Naive thymus-derived CD8-positive, alpha-beta T cell (primary cell): Measurements from ENCODE around the gene NAIF1. TPM values are rescaled to one million over a fixed set of nuclear protein-coding genes. Genes with fewer than 3 reads are reported as not detected.
"Not testable (repeated sequence)": the region's sequence is repeated elsewhere in the genome, so short reads cannot be mapped to it uniquely, and the experiment has no call there.

ENCODE experiments used
- ATAC-seq, 2 donors: fragments of 150-1000 bp; cut with Tn5 transposase in 1 of 2; sonication (Bioruptor Pico), chemical (Tn5 transposase) in 1 of 2; 1 replicate in 1 of 2; 2 replicates in 1 of 2; pipeline ENCODE4 v1.10.0; 2021; ENCODE audit warnings: mild to moderate bottlenecking in 2 of 2, moderate library complexity in 2 of 2
- POLR2A ChIA-PET: fragments of 350-600 bp; sonication (Branson Sonifier 250); formaldehyde crosslinking; loops from one replicate; lab custom pipeline; 2021; ENCODE audit warnings: antibody characterized with exemption; lab: Charles Lee
- DNase-seq, 10 donors: peaks; one replicate each; pipeline versions ENCODE4 v3.0.0 to v3.0.0-alpha.2; 2020 to 2022
- H3K27ac Mint-ChIP-seq, 10 donors: one replicate each; pipeline ENCODE4 v1.8.0; 2020 to 2022; ENCODE audit warnings: mild to moderate bottlenecking in 10 of 10, mixed read lengths in 10 of 10, moderate library complexity in 4 of 10, inconsistent platforms in 1 of 10
- H3K27me3 Mint-ChIP-seq, 5 donors: one replicate each; pipeline ENCODE4 v1.8.0; 2021 to 2022; ENCODE audit warnings: mixed read lengths in 5 of 5
- H3K36me3 Mint-ChIP-seq, 3 donors: one replicate each; pipeline ENCODE4 v1.8.0; 2020 to 2022; ENCODE audit warnings: mixed read lengths in 3 of 3, mild to moderate bottlenecking in 2 of 3, inconsistent platforms in 1 of 3
- H3K4me1 Mint-ChIP-seq, 4 donors: one replicate each; pipeline ENCODE4 v1.8.0; 2021 to 2022; ENCODE audit warnings: mixed read lengths in 4 of 4
- H3K4me3 Mint-ChIP-seq, 10 donors: one replicate each; pipeline ENCODE4 v1.8.0; 2020 to 2022; ENCODE audit warnings: mild to moderate bottlenecking in 10 of 10, mixed read lengths in 10 of 10, moderate library complexity in 6 of 10, inconsistent platforms in 1 of 10
- H3K9me3 Mint-ChIP-seq, 9 donors: one replicate each; pipeline ENCODE4 v1.8.0; 2020 to 2022; ENCODE audit warnings: mixed read lengths in 9 of 9, mild to moderate bottlenecking in 3 of 9, inconsistent platforms in 1 of 9, moderate library complexity in 1 of 9
- polyA plus RNA-seq, 3 donors: library from polyadenylated mRNA; unstranded; fragments of 300-500 nt; fragmentation: Illumina TruSeq; gene quantifications; one replicate each; pipeline ENCODE4 v1.2.3, GENCODE V29; 2021
- total RNA-seq, 8 experiments: library from RNA in 2 of 8; stranded (reverse) in 2 of 8; gene quantifications; one replicate each; pipeline ENCODE4 v1.2.3 and lab custom pipeline; 2021 to 2026

Gene NAIF1
- total and polyA plus RNA-seq, 5 experiments from 2014 or later: 10.1 to 18.3 (median 13.3) TPM

GRCh38 chr9:128078504-128079434 is 11.6 kb upstream of the NAIF1 start:
- Mint-ChIP-seq H3K9me3 (no peaks in the 10 kb centered on the region), H3K4me1 (peaks cover 19 to 61% (median 52%) of the 10 kb centered on the region in 4 donors), H3K27me3 (no peaks in the 10 kb centered on the region), H3K36me3 (peaks cover 0 to 36% (median 3%) of the 10 kb centered on the region in 3 donors), H3K4me3 (peak overlapping the region in 7 of 10 donors; percentile 26 to 68 (median 39)), H3K27ac (peak overlapping the region in 8 of 10 donors; percentile 10 to 90 (median 72))
- DNase-seq: no peak
- POLR2A ChIA-PET: interaction anchor here (0.9 to 2.2 kb wide), 5 partner anchors 11 to 23 kb away, joined by 4 to 9 read pairs (median 4); partner anchors contain the start of genes NAIF1 and SLC25A25
- peak in 1 of 2 donors; percentile 28 for ATAC-seq

GRCh38 chr9:128077847-128078503 is 10.9 kb upstream of the NAIF1 start:
- Mint-ChIP-seq H3K27me3 (no peaks in the 10 kb centered on the region), H3K4me3 (peak overlapping the region in 5 of 10 donors; percentile 7 to 68 (median 27)), H3K4me1 (peaks cover 20 to 67% (median 57%) of the 10 kb centered on the region in 4 donors), H3K27ac (peak overlapping the region in 8 of 10 donors; percentile 10 to 90 (median 56)), H3K9me3 (no peaks in the 10 kb centered on the region), H3K36me3 (peaks cover 0 to 34% (median 3%) of the 10 kb centered on the region in 3 donors)
- POLR2A ChIA-PET: interaction anchor here (0.6 to 2.2 kb wide), 5 partner anchors 10 to 241 kb away, joined by 4 to 9 read pairs (median 4); partner anchors contain the start of genes NAIF1 and SLC25A25
- DNase-seq (no peak), ATAC-seq (no peak)

- Mint-ChIP-seq H3K27me3 (no peaks in the 10 kb centered on the region), H3K27ac (peak overlapping the region; percentile 80 to 99 (median 91)), H3K4me3 (peak overlapping the region in 8 of 10 donors; percentile 46 to 85 (median 70)), H3K36me3 (peaks cover 0 to 17% (median 3%) of the 10 kb centered on the region in 3 donors), H3K9me3 (no peaks in the 10 kb centered on the region), H3K4me1 (peaks cover 27 to 74% (median 59%) of the 10 kb centered on the region in 4 donors)
- ATAC-seq (no peak), DNase-seq (no peak)
- POLR2A ChIA-PET: interaction anchor here (0.6 to 2.2 kb wide), 13 partner anchors 8 to 130 kb away, joined by 3 to 28 read pairs (median 4); partner anchors contain the start of gene EEIG1
These were observed 6.2 kb upstream of the NAIF1 start for GRCh38 chr9:128073253-128073886.

- Mint-ChIP-seq H3K27me3 (no peaks in the 10 kb centered on the region), H3K9me3 (no peaks in the 10 kb centered on the region), H3K4me3 (peak overlapping the region in 9 of 10 donors; percentile 73 to 94 (median 86)), H3K36me3 (peaks cover 0 to 9% (median 3%) of the 10 kb centered on the region in 3 donors), H3K4me1 (peaks cover 22 to 64% (median 50%) of the 10 kb centered on the region in 4 donors), H3K27ac (peak overlapping the region; percentile 79 to 99 (median 93))
- DNase-seq (peak in 6 of 10 donors; percentile 33 to 66 (median 44)), ATAC-seq (no peak)
- POLR2A ChIA-PET: interaction anchor here (0.5 to 2.3 kb wide), 19 partner anchors 9 to 482 kb away, joined by 3 to 28 read pairs (median 4); partner anchors contain the start of gene EEIG1
These were observed 5.3 kb upstream of the NAIF1 start for GRCh38 chr9:128072144-128073021.

- not testable (repeated sequence) for ATAC-seq, H3K27me3 Mint-ChIP-seq, H3K9me3 Mint-ChIP-seq, H3K36me3 Mint-ChIP-seq, DNase-seq
- H3K27ac Mint-ChIP-seq: peak overlapping the region; percentile 79 to 99 (median 93)
- peak overlapping the region in 9 of 10 donors; percentile 73 to 94 (median 86) for H3K4me3 Mint-ChIP-seq
- POLR2A ChIA-PET: interaction anchor here (0.8 to 2.3 kb wide), 12 partner anchors 8 to 105 kb away, joined by 3 to 28 read pairs (median 6); no protein-coding TSS in a partner anchor
- H3K4me1 Mint-ChIP-seq: peaks cover 22 to 58% (median 43%) of the 10 kb centered on the region in 4 donors
These were observed 4.4 kb upstream of the NAIF1 start for GRCh38 chr9:128071475-128071874.

GRCh38 chr9:128070874-128071273 is 3.8 kb upstream of the NAIF1 start:
- ATAC-seq (no peak), DNase-seq (no peak)
- H3K27me3 Mint-ChIP-seq: no peaks in the 10 kb centered on the region
- H3K4me1 Mint-ChIP-seq: peaks cover 26 to 64% (median 45%) of the 10 kb centered on the region in 4 donors
- peak overlapping the region; percentile 79 to 99 (median 92) for H3K27ac Mint-ChIP-seq
- peaks cover 0 to 6% (median 3%) of the 10 kb centered on the region in 3 donors for H3K36me3 Mint-ChIP-seq
- POLR2A ChIA-PET: interaction anchor here (1.1 to 2.3 kb wide), 9 partner anchors 8 to 105 kb away, joined by 3 to 12 read pairs (median 5); no protein-coding TSS in a partner anchor
- H3K9me3 Mint-ChIP-seq: no peaks in the 10 kb centered on the region
- H3K4me3 Mint-ChIP-seq: peak overlapping the region in 8 of 10 donors; percentile 79 to 94 (median 86)

- ATAC-seq: peak in 1 of 2 donors; percentile 7
- DNase-seq: peak in 5 of 10 donors; percentile 25 to 76 (median 35)
- POLR2A ChIA-PET: interaction anchor here (0.6 to 6.2 kb wide), 17 partner anchors 9 to 334 kb away, joined by 3 to 54 read pairs (median 9); partner anchors contain the start of genes EEIG1 and TOR2A
- H3K36me3 Mint-ChIP-seq: peaks cover 0 to under 1% (median 0%) of the 10 kb centered on the region in 3 donors
- H3K4me3 Mint-ChIP-seq: peak overlapping the region in 8 of 10 donors; percentile 93 to 96 (median 95)
- H3K4me1 Mint-ChIP-seq: peaks cover 31 to 69% (median 48%) of the 10 kb centered on the region in 4 donors
- H3K27ac Mint-ChIP-seq: peak overlapping the region; percentile 70 to 96 (median 91)
- H3K27me3 Mint-ChIP-seq: no peaks in the 10 kb centered on the region
- H3K9me3 Mint-ChIP-seq: no peaks in the 10 kb centered on the region
These were observed 1.5 kb upstream of the NAIF1 start for GRCh38 chr9:128068386-128069205.

GRCh38 chr9:128067645-128068385 is 695 bp upstream of the NAIF1 start, which contains the start of gene SLC25A25:
Gene SLC25A25, plus strand, starts transcription at chr9:128068232. Its CDS starts 88 bp downstream, at chr9:128068320.
- ATAC-seq: peak; percentile 73 to 82
- POLR2A ChIA-PET: interaction anchor here (0.6 to 6.2 kb wide), 31 partner anchors 10 to 333 kb away, joined by 3 to 54 read pairs (median 4); partner anchors contain the start of genes EEIG1 and TOR2A
- no peaks in the 10 kb centered on the region for H3K27me3 Mint-ChIP-seq
- peak; percentile 99 to 100 (median 100) for DNase-seq
- no peaks in the 10 kb centered on the region for H3K9me3 Mint-ChIP-seq
- peak within 1 kb of the TSS in 8 of 10 donors; percentile 93 to 96 (median 95) for H3K4me3 Mint-ChIP-seq
- H3K4me1 Mint-ChIP-seq: peaks cover 23 to 69% (median 48%) of the 10 kb centered on the region in 4 donors
- peaks cover 0 to 6% (median 0%) of the 10 kb centered on the region in 3 donors for H3K36me3 Mint-ChIP-seq
- H3K27ac Mint-ChIP-seq: peak within 1 kb of the TSS; percentile 70 to 96 (median 91)
